Prostate gland (tissue), 2 donors: ENCODE results near the gene ETV6.

Source experiments
- POLR2A ChIP-seq: fragments of 450-650 bp; IDR thresholded peaks from one replicate; pipeline ENCODE4 v1.6.1; 2016; ENCODE audit warnings: antibody characterized with exemption, mild to moderate bottlenecking
- POLR2AphosphoS5 ChIP-seq: sonication (generic); formaldehyde crosslinking; IDR thresholded peaks from one replicate; pipeline ENCODE4 v1.6.1; 2017; ENCODE audit warnings: antibody characterized with exemption
- TF ChIP-seq, protein P1 (sequence below), 4 experiments: fragments of 200-600 bp in 2 of 4; fragments of 450-650 bp in 2 of 4; sonication (generic) in 2 of 4; IDR thresholded peaks; 1 replicate in 3 of 4; 2 replicates in 1 of 4; pipeline ENCODE4 v1.5.1; 2016 to 2019; ENCODE audit warnings: antibody characterized with exemption in 4 of 4, mild to moderate bottlenecking in 2 of 4, moderate library complexity in 2 of 4

DNA sequence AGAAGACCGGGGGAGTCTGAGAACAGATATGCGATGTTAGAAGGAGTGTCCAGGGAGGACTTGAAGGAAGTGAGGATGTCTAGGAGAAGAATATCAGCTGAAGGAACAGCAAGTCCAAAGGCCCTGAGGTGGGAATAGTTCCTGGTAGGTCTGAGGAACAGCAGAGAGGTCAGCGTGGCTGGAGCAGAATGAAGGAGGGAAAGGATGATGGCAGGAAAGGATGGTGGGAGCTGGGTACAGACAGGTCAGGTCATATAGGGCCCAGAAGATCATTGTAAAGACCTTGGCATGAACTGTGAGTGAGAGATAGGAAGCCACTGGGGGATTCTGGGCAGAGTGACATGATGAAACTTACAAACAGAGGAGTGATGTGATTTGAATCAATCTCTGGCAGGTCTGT is 171.0 kb downstream of the ETV6 start:
- TF ChIP-seq, protein P1, sequence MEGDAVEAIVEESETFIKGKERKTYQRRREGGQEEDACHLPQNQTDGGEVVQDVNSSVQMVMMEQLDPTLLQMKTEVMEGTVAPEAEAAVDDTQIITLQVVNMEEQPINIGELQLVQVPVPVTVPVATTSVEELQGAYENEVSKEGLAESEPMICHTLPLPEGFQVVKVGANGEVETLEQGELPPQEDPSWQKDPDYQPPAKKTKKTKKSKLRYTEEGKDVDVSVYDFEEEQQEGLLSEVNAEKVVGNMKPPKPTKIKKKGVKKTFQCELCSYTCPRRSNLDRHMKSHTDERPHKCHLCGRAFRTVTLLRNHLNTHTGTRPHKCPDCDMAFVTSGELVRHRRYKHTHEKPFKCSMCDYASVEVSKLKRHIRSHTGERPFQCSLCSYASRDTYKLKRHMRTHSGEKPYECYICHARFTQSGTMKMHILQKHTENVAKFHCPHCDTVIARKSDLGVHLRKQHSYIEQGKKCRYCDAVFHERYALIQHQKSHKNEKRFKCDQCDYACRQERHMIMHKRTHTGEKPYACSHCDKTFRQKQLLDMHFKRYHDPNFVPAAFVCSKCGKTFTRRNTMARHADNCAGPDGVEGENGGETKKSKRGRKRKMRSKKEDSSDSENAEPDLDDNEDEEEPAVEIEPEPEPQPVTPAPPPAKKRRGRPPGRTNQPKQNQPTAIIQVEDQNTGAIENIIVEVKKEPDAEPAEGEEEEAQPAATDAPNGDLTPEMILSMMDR (IDR thresholded peaks at IDR 0.05) = no peak
- TF ChIP-seq POLR2AphosphoS5 (no peak), POLR2A (no peak)
